Activated T-cell treated with anti-CD3 and anti-CD28 coated beads, Interleukin-2, amount 50 U/mL, for 72 hours (primary cell): ENCODE data around the gene PRDM2. TPM values are rescaled to one million over a fixed set of nuclear protein-coding genes. Genes with fewer than 3 reads are reported as not detected.
A peak's percentile ranks its signal among the peaks of the same experiment; 100 is the strongest.

Source experiments
- ATAC-seq, 2 donors: fragments of 150-1000 bp; cut with Tn5 transposase; replicated peaks in 1 of 2; 2 replicates each; pipeline ENCODE4 v1.10.0; 2021; ENCODE audit warnings: moderate library complexity in 2 of 2, mild to moderate bottlenecking in 1 of 2
- DNase-seq, 2 donors: peaks; one replicate each; pipeline ENCODE4 v3.0.0; 2021 to 2022; ENCODE audit warnings: mixed read lengths in 1 of 2
- H3K27ac Mint-ChIP-seq: one replicate; pipeline ENCODE4 v1.8.0; 2022; ENCODE audit warnings: mild to moderate bottlenecking, moderate library complexity, mixed read lengths
- H3K27me3 Mint-ChIP-seq: one replicate; pipeline ENCODE4 v1.8.0; 2022; ENCODE audit warnings: low read depth, mixed read lengths
- H3K36me3 Mint-ChIP-seq, 2 donors: one replicate each; pipeline ENCODE4 v1.8.0; 2022; ENCODE audit warnings: mixed read lengths in 2 of 2, mild to moderate bottlenecking in 1 of 2; ENCODE audit not compliant: insufficient read depth in 2 of 2
- H3K4me1 Mint-ChIP-seq: one replicate; pipeline ENCODE4 v1.8.0; 2022; ENCODE audit warnings: low read depth, mixed read lengths
- H3K4me3 Mint-ChIP-seq, 2 donors: one replicate each; pipeline ENCODE4 v1.8.0; 2022; ENCODE audit warnings: mild to moderate bottlenecking in 2 of 2, mixed read lengths in 2 of 2, moderate library complexity in 2 of 2
- H3K9me3 Mint-ChIP-seq, 2 donors: one replicate each; pipeline ENCODE4 v1.8.0; 2022; ENCODE audit warnings: mixed read lengths in 2 of 2
- total RNA-seq, 2 donors: library from RNA; stranded (reverse); gene quantifications; one replicate each; pipeline ENCODE4 v1.2.3, GENCODE V29; 2022

Gene PRDM2
- total RNA-seq, 2 donors from 2014 or later = 61.9 to 65.8 TPM

GRCh38 chr1:13797397-13797796, 97.4 kb downstream of the PRDM2 start:
- peaks cover 62% of the 10 kb centered on the region for H3K4me1 Mint-ChIP-seq
- no peak overlapping the region for H3K27ac Mint-ChIP-seq
- H3K36me3 Mint-ChIP-seq = peaks cover 2 to 7% of the 10 kb centered on the region in 2 donors
- no peak for DNase-seq
- H3K4me3 Mint-ChIP-seq = no peak overlapping the region
- H3K27me3 Mint-ChIP-seq = no peaks in the 10 kb centered on the region
- no peak for ATAC-seq
- H3K9me3 Mint-ChIP-seq = no peaks in the 10 kb centered on the region

DNA sequence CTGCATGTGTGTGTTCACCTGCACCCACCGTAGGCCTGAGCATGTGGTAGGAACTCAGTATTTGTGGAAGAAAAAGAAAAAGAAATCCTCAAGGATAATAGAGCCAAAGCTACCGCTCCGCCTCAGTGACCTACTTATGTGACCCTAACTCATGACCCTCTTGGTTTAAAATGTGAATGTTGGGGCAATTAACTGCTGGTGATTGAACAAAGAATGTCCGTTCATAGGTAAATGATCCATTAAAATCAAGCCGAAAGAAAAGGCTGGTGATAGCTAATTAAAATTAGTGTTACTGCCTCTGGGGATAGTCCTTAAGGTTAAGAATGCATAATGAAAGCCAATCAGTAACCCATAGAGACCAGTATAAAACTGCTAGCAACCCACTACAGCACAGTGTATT, 98.1 kb downstream of the PRDM2 start:
- H3K27ac Mint-ChIP-seq = peak overlapping the region; percentile 72
- ATAC-seq (no peak), DNase-seq (no peak)
- H3K36me3 Mint-ChIP-seq = peaks cover 0 to 7% of the 10 kb centered on the region in 2 donors
- H3K4me1 Mint-ChIP-seq = peaks cover 54% of the 10 kb centered on the region
- H3K27me3 Mint-ChIP-seq = no peaks in the 10 kb centered on the region
- no peaks in the 10 kb centered on the region for H3K9me3 Mint-ChIP-seq
- no peak overlapping the region for H3K4me3 Mint-ChIP-seq

DNA sequence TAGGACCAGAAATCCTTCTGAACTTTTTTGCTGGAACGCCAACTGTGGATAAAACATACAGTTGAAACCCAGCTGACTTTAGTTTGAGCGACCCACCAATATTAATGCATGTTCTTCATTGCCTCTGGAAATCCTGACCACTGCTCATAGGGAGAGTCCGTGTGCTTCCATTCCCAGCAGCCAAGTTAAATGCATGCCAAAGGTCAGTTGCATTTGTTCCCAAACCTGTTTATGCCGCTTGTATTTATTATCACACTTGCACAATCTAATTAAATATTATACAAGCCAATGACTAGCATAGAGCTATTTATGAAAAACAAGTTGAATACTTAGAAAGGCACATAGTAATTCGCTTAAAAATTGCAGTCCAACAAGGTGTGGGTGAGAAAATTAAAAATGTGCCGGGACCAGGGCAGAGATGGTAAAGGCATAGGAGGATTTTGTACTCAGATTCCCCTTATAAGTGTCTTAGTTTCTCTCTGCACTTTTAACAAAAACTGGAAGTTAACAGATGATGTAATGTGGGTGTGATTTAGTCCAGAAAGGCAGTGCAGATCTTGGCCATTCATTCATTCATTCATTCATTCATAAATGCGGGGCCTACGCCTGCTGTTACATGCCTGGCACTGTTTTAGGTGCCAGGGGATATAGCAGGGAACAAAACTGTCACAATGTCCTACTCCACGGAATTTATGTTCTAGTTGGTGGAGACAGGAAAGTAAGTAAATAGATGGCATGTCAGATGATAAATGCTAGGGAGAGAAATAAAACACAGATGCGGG, 99.7 kb downstream of the PRDM2 start:
- Mint-ChIP-seq H3K4me1 (peaks cover 39% of the 10 kb centered on the region), H3K36me3 (peaks cover 0 to 4% of the 10 kb centered on the region in 2 donors)
- no peak for DNase-seq

GRCh38 chr1:13801232-13801631, 101.2 kb downstream of the PRDM2 start:
- H3K4me3 Mint-ChIP-seq = no peak overlapping the region
- H3K4me1 Mint-ChIP-seq = peaks cover 23% of the 10 kb centered on the region
- peak overlapping the region; percentile 30 for H3K27ac Mint-ChIP-seq
- no peak for DNase-seq
- H3K27me3 Mint-ChIP-seq = no peaks in the 10 kb centered on the region
- H3K36me3 Mint-ChIP-seq = peaks cover 0 to 4% of the 10 kb centered on the region in 2 donors
- no peak for ATAC-seq
- H3K9me3 Mint-ChIP-seq = no peaks in the 10 kb centered on the region

More for the DNA sequence above, 99.7 kb downstream of the PRDM2 start:
- ATAC-seq = no peak
- H3K4me3 Mint-ChIP-seq = no peak overlapping the region
- H3K9me3 Mint-ChIP-seq = no peaks in the 10 kb centered on the region
- peak overlapping the region; percentile 7 for H3K27ac Mint-ChIP-seq
- H3K27me3 Mint-ChIP-seq = no peaks in the 10 kb centered on the region

DNA sequence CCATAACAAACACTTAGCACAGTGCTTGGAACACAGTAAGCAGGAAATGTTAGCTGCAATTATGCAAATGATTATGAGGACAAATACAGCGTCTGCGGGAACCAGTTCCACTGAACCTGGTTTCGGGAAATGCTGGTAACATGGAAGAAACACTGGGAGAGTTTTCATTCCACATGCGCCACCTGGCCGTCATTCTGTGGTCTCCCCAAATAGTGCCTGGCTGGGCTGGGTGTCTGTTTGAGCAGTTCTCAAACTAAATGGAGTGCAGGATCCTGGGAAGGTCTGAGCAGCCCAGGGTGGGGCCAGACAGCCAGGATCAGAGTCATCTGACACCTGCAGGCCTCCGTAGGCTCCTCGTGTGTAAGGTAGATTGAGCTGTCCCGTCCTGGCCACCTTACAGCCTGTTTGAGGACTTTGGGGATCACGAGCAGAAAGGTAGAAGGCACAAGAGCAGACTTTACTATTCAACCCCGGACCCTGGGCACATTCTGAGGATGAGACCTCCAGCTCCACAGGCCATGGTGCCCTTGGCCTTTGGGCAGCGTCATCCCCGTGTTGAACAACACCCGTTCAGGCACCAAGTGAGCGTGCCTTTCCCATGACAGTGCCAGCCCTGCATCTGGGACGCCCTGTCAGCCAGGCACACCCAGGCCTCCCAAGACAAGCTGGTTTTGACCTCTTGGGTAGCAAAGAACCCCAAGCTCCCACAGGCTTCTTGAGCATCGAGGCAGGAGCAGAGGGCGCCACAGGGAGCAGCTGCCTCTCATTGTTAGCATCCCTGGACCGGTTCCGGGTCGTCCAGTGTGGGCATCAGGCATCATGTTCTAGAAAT, 101.9 kb downstream of the PRDM2 start:
- no peak overlapping the region for H3K4me3 Mint-ChIP-seq
- no peaks in the 10 kb centered on the region for H3K9me3 Mint-ChIP-seq
- no peak for ATAC-seq

DNA sequence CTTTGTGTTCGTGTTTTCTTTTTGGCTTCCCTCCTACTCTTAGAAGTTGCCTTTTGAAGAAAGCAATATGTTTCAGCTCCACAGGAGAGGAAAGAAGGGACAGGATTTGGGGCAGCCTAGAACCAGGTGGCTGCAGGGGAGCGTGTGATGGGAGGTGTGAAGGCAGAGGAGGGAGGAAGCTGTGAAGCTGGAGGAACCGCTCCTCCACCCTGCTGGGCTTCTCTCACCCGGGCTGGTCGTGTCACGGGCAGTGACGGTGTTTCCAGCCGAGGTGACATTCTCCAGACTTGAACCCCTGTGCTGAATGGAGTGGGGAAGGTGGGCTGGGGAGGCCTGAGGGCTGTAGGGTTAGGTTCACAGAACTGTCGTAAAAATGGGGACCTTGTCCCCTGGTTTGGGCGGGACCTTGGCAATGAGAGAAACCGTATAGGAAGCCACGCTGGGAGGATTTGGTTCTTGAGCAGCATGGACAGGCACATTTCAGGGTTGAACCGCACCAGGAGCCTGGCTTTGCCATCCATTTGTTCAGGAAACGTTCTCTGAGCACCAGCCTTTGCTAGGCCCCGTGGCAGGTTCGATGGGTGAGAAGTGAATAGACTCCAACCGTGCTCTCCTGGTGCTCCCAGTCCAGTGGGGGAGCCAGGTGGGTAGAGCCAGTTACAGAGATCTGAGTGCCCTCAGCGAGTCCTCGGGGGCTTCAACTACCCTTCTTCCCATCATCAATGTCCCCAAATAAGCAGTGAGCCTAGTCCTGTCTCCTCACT, 103.0 kb downstream of the PRDM2 start:
- Mint-ChIP-seq H3K36me3 (peaks cover 0 to 3% of the 10 kb centered on the region in 2 donors), H3K27ac (peak overlapping the region; percentile 70), H3K4me3 (no peak overlapping the region), H3K27me3 (no peaks in the 10 kb centered on the region), H3K4me1 (peaks cover 6% of the 10 kb centered on the region), H3K9me3 (no peaks in the 10 kb centered on the region)
- no peak for DNase-seq
- ATAC-seq = no peak

More for the DNA sequence above, 101.9 kb downstream of the PRDM2 start:
- H3K4me1 Mint-ChIP-seq = peaks cover 17% of the 10 kb centered on the region
- H3K27ac Mint-ChIP-seq = peak overlapping the region; percentile 30
- no peak for DNase-seq
- peaks cover 0 to 4% of the 10 kb centered on the region in 2 donors for H3K36me3 Mint-ChIP-seq
- no peaks in the 10 kb centered on the region for H3K27me3 Mint-ChIP-seq

DNA sequence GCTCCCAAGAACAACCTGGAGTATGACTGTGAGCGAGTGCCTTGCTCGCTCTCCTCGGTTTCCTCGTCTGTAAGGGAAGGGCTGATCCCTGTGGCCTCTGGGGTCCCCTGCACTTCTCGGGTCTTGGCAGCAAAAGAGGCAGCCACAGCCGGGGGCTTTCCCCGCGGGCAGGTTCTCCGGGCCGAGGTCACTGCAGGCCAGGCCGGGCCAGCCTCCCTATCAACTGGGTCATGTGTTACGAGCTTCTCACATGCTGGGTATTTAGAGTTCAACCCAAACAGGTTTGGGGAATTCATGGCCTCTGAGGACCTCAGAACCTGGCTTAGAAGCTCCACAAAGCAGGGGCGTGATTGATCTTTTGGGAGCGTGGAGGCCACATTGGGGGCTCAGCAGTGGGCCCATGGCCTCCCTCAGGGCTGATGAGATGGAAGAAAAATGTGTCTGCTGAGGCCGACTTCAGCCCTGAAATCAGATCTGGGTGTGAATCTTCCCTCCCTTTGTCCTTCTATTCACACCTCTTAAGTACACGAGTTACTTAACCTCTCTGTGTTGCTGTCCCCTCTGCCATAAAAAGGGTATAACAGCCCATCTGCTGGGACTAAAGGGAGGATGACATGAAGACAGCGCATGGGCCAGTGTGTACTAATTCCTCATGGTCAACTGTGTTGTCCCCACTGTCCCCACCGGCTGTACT, 103.7 kb downstream of the PRDM2 start:
- no peak for ATAC-seq
- Mint-ChIP-seq H3K9me3 (no peaks in the 10 kb centered on the region), H3K27ac (no peak overlapping the region), H3K4me1 (peaks cover 8% of the 10 kb centered on the region), H3K36me3 (no peaks in the 10 kb centered on the region), H3K27me3 (no peaks in the 10 kb centered on the region), H3K4me3 (no peak overlapping the region)
- no peak for DNase-seq

GRCh38 chr1:13804240-13804633, 104.2 kb downstream of the PRDM2 start:
- Mint-ChIP-seq H3K9me3 (no peaks in the 10 kb centered on the region), H3K4me1 (peaks cover 14% of the 10 kb centered on the region), H3K27ac (no peak overlapping the region), H3K4me3 (no peak overlapping the region), H3K36me3 (no peaks in the 10 kb centered on the region), H3K27me3 (no peaks in the 10 kb centered on the region)
- ATAC-seq (no peak), DNase-seq (no peak)

DNA sequence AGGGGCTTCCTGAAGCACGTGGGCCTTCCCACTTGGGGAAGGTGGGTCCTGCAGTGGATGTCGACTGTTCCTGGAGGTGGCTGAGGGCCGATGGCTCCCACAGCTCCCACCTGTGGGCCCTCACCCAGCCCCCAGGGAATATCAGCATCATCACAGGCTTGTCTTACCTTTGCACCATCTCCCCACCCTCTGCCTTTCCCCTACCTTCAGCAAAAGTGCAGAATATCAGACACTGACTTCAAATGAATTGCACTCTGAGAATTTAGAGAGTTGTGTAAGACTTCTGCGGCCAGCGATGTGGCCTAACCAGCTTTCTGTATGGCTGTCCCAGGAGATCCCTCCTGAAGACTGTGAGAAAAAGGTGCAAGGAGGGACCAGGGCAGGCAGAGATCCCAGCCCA, 105.4 kb downstream of the PRDM2 start:
- Mint-ChIP-seq H3K4me3 (no peak overlapping the region), H3K27me3 (no peaks in the 10 kb centered on the region), H3K27ac (no peak overlapping the region), H3K36me3 (no peaks in the 10 kb centered on the region), H3K9me3 (no peaks in the 10 kb centered on the region), H3K4me1 (peaks cover 8% of the 10 kb centered on the region)
- DNase-seq (no peak), ATAC-seq (no peak)

DNA sequence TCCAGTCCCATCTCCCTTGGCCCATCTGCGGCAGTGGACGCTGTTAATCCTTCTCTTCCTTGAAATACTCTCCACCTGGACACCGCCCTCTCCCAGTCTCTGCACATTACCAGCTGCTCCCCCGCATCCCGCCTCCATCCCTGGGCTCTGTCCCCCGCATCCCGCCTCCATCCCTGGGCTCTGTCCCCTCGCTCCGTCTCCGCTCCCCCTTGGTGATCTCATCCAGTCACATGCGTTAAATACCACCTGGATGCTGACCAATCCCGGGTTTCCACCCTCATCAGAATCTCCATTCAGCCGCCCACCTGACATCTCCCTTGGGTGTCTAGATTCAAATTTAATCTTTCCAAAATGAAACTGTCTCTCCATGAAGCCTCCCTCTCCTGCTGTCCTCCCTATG, 106.1 kb downstream of the PRDM2 start:
- Mint-ChIP-seq H3K4me3 (no peak overlapping the region), H3K27ac (no peak overlapping the region), H3K9me3 (no peaks in the 10 kb centered on the region), H3K4me1 (peaks cover 8% of the 10 kb centered on the region), H3K27me3 (no peaks in the 10 kb centered on the region), H3K36me3 (no peaks in the 10 kb centered on the region)
- DNase-seq = no peak
- ATAC-seq = no peak

- H3K36me3 Mint-ChIP-seq = no peaks in the 10 kb centered on the region
These were observed 107.2 kb downstream of the PRDM2 start for GRCh38 chr1:13807209-13807608.

DNA sequence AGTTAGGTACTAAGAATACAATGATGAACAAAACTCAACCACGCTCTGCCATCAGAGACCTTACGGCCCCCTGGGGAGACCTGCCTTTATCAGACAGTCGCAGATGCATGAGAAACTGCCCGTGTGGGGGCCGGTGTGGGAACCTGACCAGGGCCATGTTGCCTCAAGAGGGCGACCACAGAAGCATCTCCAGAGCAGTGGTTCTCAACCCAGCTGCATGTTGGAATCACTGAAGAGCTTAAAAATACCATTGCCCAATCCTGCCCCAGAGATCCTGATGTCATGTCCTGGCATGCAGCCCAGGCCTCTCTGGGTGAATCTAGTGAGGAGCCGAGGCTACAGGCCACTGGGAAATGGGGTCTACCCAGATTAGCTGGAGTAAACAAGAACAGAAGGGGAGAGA, 108.7 kb downstream of the PRDM2 start:
- H3K27ac Mint-ChIP-seq = no peak overlapping the region
- H3K4me3 Mint-ChIP-seq = no peak overlapping the region
- no peaks in the 10 kb centered on the region for H3K36me3 Mint-ChIP-seq
- no peaks in the 10 kb centered on the region for H3K9me3 Mint-ChIP-seq
- no peak for DNase-seq
- H3K27me3 Mint-ChIP-seq = no peaks in the 10 kb centered on the region
- peaks cover 8% of the 10 kb centered on the region for H3K4me1 Mint-ChIP-seq
- no peak for ATAC-seq

More at GRCh38 chr1:13807209-13807608, 107.2 kb downstream of the PRDM2 start:
- no peak overlapping the region for H3K4me3 Mint-ChIP-seq
- DNase-seq = peak in 1 of 2 donors; percentile 16
- peaks cover 8% of the 10 kb centered on the region for H3K4me1 Mint-ChIP-seq
- H3K9me3 Mint-ChIP-seq = no peaks in the 10 kb centered on the region
- no peak for ATAC-seq
- H3K27me3 Mint-ChIP-seq = no peaks in the 10 kb centered on the region
- H3K27ac Mint-ChIP-seq = no peak overlapping the region
